Measurements from ENCODE around the gene TAF11L6. TPM values are rescaled to one million over a fixed set of nuclear protein-coding genes. Genes with fewer than 3 reads are reported as not detected.
A peak's percentile ranks its signal among the peaks of the same experiment; 100 is the strongest.
"Not testable (repeated sequence)": the region's sequence is repeated elsewhere in the genome, so short reads cannot be mapped to it uniquely, and the experiment has no call there.

Gene TAF11L6
- total RNA-seq (2014; rRNA removed) (not detected in 2 replicates), Bru-seq, nascent RNA (not detected), BruChase-seq, experiment 1, labeled RNA remaining after a 6-hour chase (not detected), BruChase-seq, experiment 2, labeled RNA remaining after a 2-hour chase (not detected)
- long read RNA-seq = 0 reads

DNA sequence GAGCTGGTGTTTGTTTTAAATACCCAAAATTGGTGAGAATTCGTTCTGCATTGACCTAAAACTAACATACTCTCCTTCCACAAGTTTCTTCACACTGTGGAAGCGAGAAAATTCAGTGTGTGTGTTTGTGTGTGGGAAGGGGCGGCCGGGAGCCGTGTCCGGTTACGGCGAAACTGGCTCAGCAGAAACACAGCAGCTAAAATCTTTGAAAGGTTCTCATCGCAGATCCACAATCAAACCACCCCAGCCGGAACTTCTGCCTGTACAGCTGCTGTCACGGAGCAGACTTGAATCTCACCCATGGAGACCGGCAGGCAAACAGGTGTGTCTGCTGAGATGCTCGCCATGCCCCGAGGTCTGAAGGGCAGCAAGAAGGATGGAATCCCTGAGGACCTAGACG, at the start of gene TAF11L6:
TAF11L6 (plus strand) TSS at position 301 of the 400 bp plus-strand sequence.
- H3K9ac ChIP-seq (ENCODE audit: low read length); H3K4me3 ChIP-seq (ENCODE audit: low read length); POLR2A ChIA-PET (ENCODE audit: unreplicated experiment); CTCF ChIA-PET; H3K79me2 ChIP-seq (ENCODE audit: low read length); H3K9me2 ChIP-seq (replicated peaks; ENCODE audit: low read length); H2AFZ ChIP-seq (ENCODE audit: low read length); H3K9me3 ChIP-seq (ENCODE audit: low read length); H3K27ac ChIP-seq (ENCODE audit: low read length); H3K4me2 ChIP-seq (ENCODE audit: low read length); intact Hi-C loops (cut with micrococcal nuclease); ATAC-seq; H3K36me3 ChIP-seq (ENCODE audit: low read depth, low read length); H3K27me3 ChIP-seq (ENCODE audit: low read length); H3K4me1 ChIP-seq (ENCODE audit: insufficient read depth, low read length); H3F3A ChIP-seq (ENCODE audit: low read length, unreplicated experiment); BruUV-seq (replicated peaks); DNase-seq; H4K20me1 ChIP-seq (ENCODE audit: low read length): not testable (repeated sequence)

DNA sequence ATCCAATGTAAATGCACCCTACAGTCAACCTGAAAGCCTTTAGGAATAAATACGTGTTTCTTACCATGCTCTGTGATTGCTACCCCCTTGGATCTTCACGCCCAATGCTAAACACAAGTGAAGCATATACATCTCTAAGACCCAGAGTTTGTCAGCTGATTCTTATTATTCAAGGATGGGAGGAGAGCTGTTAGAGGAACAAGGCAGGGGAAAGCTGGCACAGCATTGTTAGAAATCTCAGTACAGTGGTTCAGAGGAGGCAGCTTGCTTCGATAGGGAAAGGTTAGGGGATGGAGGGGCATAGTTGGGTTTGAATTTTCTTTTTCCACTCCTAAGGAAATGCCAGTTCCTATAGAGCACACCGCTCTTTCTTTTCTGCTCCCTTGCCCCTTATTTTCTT, 47.1 kb upstream of the TAF11L6 start:
- POLR2A ChIA-PET (ENCODE audit: unreplicated experiment) = no interaction called here
- Histone ChIP-seq H3K27me3 (ENCODE audit: low read length) (no peaks in the 10 kb centered on the region), H4K20me1 (ENCODE audit: low read length) (no peaks in the 10 kb centered on the region), H2AFZ (ENCODE audit: low read length) (peak overlapping the region; percentile 40; the same call in 1 of the 2 replicates), H3F3A (ENCODE audit: low read length, unreplicated experiment) (no peaks in the 10 kb centered on the region), H3K36me3 (ENCODE audit: low read depth, low read length) (no peaks in the 10 kb centered on the region), H3K9me3 (ENCODE audit: low read length) (no peaks in the 10 kb centered on the region), H3K9me2 (replicated peaks; ENCODE audit: low read length) (no peaks in the 10 kb centered on the region), H3K79me2 (ENCODE audit: low read length) (no peaks in the 10 kb centered on the region), H3K9ac (ENCODE audit: low read length) (no peak overlapping the region), H3K4me1 (ENCODE audit: insufficient read depth, low read length) (0 out of 2 replicates have a peak, but pooled peaks cover under 1% of the 10 kb centered on the region), H3K27ac (ENCODE audit: low read length) (no peak overlapping the region), H3K4me2 (ENCODE audit: low read length) (no peak overlapping the region), H3K4me3 (ENCODE audit: low read length) (no peak overlapping the region)
- TF ChIP-seq, protein P1, sequence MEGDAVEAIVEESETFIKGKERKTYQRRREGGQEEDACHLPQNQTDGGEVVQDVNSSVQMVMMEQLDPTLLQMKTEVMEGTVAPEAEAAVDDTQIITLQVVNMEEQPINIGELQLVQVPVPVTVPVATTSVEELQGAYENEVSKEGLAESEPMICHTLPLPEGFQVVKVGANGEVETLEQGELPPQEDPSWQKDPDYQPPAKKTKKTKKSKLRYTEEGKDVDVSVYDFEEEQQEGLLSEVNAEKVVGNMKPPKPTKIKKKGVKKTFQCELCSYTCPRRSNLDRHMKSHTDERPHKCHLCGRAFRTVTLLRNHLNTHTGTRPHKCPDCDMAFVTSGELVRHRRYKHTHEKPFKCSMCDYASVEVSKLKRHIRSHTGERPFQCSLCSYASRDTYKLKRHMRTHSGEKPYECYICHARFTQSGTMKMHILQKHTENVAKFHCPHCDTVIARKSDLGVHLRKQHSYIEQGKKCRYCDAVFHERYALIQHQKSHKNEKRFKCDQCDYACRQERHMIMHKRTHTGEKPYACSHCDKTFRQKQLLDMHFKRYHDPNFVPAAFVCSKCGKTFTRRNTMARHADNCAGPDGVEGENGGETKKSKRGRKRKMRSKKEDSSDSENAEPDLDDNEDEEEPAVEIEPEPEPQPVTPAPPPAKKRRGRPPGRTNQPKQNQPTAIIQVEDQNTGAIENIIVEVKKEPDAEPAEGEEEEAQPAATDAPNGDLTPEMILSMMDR (conservative IDR thresholded peaks at IDR 0.05; ENCODE audit: low read depth, low read length) = no peak
- TF ChIP-seq EZH2phosphoT487 (IDR thresholded peaks at IDR 0.05; ENCODE audit: borderline replicate concordance, low read length) = no peak
- no peak for TF ChIP-seq EZH2 (IDR thresholded peaks at IDR 0.05; ENCODE audit: low read length, unreplicated experiment)
- intact Hi-C loops (cut with micrococcal nuclease) = no loop called here
- CTCF ChIA-PET = interaction anchor here (0.7 kb wide), 1 partner anchor 166 kb away, joined by 5 read pairs; no protein-coding TSS in a partner anchor
- no peak for DNase-seq
- no TSS peak for BruUV-seq (replicated peaks)
- ATAC-seq = no peak

DNA sequence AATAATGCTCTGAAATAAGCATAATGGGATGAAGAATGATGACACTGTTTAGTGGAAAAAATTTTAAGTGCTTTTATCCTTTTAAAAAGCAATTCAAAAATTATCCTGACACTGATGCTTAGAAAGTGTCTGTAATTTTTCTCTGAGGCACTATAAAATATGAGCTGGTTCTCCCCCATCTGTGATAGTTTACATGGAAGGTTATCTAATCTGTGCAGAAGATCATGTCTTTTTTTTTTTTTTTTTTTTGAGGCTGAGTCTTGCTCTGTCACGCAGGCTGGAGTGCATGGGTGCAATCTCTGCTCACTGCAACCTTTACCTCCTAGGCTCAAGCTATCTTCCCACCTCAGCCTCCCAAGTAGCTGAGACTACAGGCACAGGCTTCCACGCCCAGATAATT, 45.7 kb upstream of the TAF11L6 start:
- Histone ChIP-seq H2AFZ (ENCODE audit: low read length) (no peak overlapping the region), H3K4me3 (ENCODE audit: low read length) (no peak overlapping the region), H3K36me3 (ENCODE audit: low read depth, low read length) (no peaks in the 10 kb centered on the region), H3F3A (ENCODE audit: low read length, unreplicated experiment) (peaks cover 6% of the 10 kb centered on the region), H3K9ac (ENCODE audit: low read length) (no peak overlapping the region), H4K20me1 (ENCODE audit: low read length) (no peaks in the 10 kb centered on the region), H3K9me3 (ENCODE audit: low read length) (no peaks in the 10 kb centered on the region), H3K79me2 (ENCODE audit: low read length) (no peaks in the 10 kb centered on the region), H3K27me3 (ENCODE audit: low read length) (no peaks in the 10 kb centered on the region), H3K4me1 (ENCODE audit: insufficient read depth, low read length) (peaks cover 12% of the 10 kb centered on the region), H3K9me2 (replicated peaks; ENCODE audit: low read length) (no peaks in the 10 kb centered on the region), H3K4me2 (ENCODE audit: low read length) (no peak overlapping the region), H3K27ac (ENCODE audit: low read length) (no peak overlapping the region)
- DNase-seq (no peak), ATAC-seq (no peak)
- no TSS peak for BruUV-seq (replicated peaks)
- CTCF ChIA-PET = no interaction called here
- no peak for TF ChIP-seq EZH2phosphoT487 (IDR thresholded peaks at IDR 0.05; ENCODE audit: borderline replicate concordance, low read length)
- no peak for TF ChIP-seq EZH2 (IDR thresholded peaks at IDR 0.05; ENCODE audit: low read length, unreplicated experiment)
- TF ChIP-seq, protein P1 (conservative IDR thresholded peaks at IDR 0.05; ENCODE audit: low read depth, low read length) = no peak
- POLR2A ChIA-PET (ENCODE audit: unreplicated experiment) = no interaction called here
- intact Hi-C loops (cut with micrococcal nuclease) = no loop called here

DNA sequence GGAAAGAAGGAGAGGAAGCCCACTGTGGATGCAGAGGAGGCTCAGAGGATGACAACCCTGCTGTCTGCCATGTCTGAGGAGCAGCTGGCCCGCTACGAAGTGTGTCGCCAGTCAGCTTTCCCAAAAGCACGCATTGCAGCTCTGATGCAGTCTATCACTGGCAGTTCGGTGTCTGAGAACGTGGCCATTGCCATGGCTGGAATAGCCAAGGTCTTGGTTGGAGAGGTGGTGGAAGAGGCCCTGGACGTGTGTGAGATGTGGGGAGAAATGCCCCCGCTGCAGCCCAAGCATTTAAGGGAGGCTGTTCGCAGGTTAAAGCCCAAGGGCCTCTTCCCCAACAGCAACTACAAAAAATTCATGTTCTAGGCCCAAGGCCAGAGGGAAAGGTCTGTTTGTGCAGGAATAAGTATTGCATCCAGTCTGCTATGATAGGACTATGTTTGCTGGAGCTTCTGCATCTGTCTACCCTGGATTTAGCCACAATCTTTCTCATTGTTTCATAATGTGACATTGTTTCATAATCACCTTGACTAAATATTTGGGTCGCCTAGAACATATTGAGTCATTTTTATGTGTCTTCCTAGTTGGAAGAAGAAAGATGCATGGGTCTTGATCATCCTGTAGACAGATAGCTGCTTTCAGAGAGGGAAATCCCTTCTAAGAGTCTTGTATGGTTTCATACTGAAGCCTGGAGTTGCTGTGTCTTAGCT, 41.9 kb upstream of the TAF11L6 start:
- DNase-seq (peak; percentile 55), ATAC-seq (peak; percentile 66)
- H3K27me3 ChIP-seq (ENCODE audit: low read length); BruUV-seq (replicated peaks); POLR2A ChIA-PET (ENCODE audit: unreplicated experiment); H3K27ac ChIP-seq (ENCODE audit: low read length); H3K9ac ChIP-seq (ENCODE audit: low read length); H3F3A ChIP-seq (ENCODE audit: low read length, unreplicated experiment); intact Hi-C loops (cut with micrococcal nuclease); H3K79me2 ChIP-seq (ENCODE audit: low read length); H3K9me2 ChIP-seq (replicated peaks; ENCODE audit: low read length); H4K20me1 ChIP-seq (ENCODE audit: low read length); H2AFZ ChIP-seq (ENCODE audit: low read length); H3K36me3 ChIP-seq (ENCODE audit: low read depth, low read length); H3K4me3 ChIP-seq (ENCODE audit: low read length); H3K9me3 ChIP-seq (ENCODE audit: low read length); CTCF ChIA-PET: not testable (repeated sequence)
- peaks cover 12% of the 10 kb centered on the region for H3K4me1 ChIP-seq (ENCODE audit: insufficient read depth, low read length)
- H3K4me2 ChIP-seq (ENCODE audit: low read length) = peak overlapping the region; percentile 30
